ENCODE results near the gene CYP2A6. TPM values are rescaled to one million over a fixed set of nuclear protein-coding genes. Genes with fewer than 3 reads are reported as not detected.

The CYP2A6 gene
- polyA plus RNA-seq, 1 experiment, result not detected

- Histone ChIP-seq H3K4me3 (ENCODE audit: low read depth, low read length) (peak overlapping the region; percentile 35), H3K27ac (ENCODE audit: low read depth, low read length) (peak overlapping the region; percentile 39), H3K27me3 (ENCODE audit: control insufficient read depth, insufficient read depth, low read length) (no peaks in the 10 kb centered on the region), H3K9me3 (ENCODE audit: control insufficient read depth, insufficient read depth, low read length) (peaks cover 7% of the 10 kb centered on the region; the same call in 1 of the 2 replicates)
- ChIA-PET POLR2A (interaction anchor here (0.6 to 1.6 kb wide), 6 partner anchors 8 to 168 kb away, joined by 3 to 8 read pairs (median 4); partner anchors contain the start of gene EGLN2), CTCF (interaction anchor here (0.6 to 1.6 kb wide), 18 partner anchors 10 to 192 kb away, joined by 3 to 15 read pairs (median 4); no protein-coding TSS in a partner anchor)
- DNase-seq (ENCODE audit: low read depth, low spot score), result peak; percentile 77
- TF ChIP-seq CTCF (IDR thresholded peaks at IDR 0.05; ENCODE audit: low read depth, low read length), result peak; percentile 94
Measured at GRCh38 chr19:40806423-40807146, 43.7 kb downstream of the CYP2A6 start.

GRCh38 chr19:40805258-40805868 is 44.9 kb downstream of the CYP2A6 start:
- TF ChIP-seq CTCF (IDR thresholded peaks at IDR 0.05; ENCODE audit: low read depth, low read length), result no peak
- ChIA-PET POLR2A (interaction anchor here (0.7 to 1.6 kb wide), 2 partner anchors 28 kb away, joined by 3 to 5 read pairs; no protein-coding TSS in a partner anchor), CTCF (interaction anchor here (0.7 to 1.4 kb wide), 4 partner anchors 11 to 171 kb away, joined by 3 to 4 read pairs (median 4); partner anchors contain the start of gene MIA)
- Histone ChIP-seq H3K4me3 (ENCODE audit: low read depth, low read length) (no peak overlapping the region), H3K9me3 (ENCODE audit: control insufficient read depth, insufficient read depth, low read length) (peaks cover 7% of the 10 kb centered on the region; the same call in 1 of the 2 replicates), H3K27me3 (ENCODE audit: control insufficient read depth, insufficient read depth, low read length) (no peaks in the 10 kb centered on the region), H3K27ac (ENCODE audit: low read depth, low read length) (no peak overlapping the region)
- DNase-seq (ENCODE audit: low read depth, low spot score), result no peak

- no peak overlapping the region for H3K4me3 ChIP-seq (ENCODE audit: low read depth, low read length)
Measured at GRCh38 chr19:40804783-40805242, 45.4 kb downstream of the CYP2A6 start.

GRCh38 chr19:40803857-40804782 is 46.1 kb downstream of the CYP2A6 start:
- POLR2A ChIA-PET, result no interaction called here
- Histone ChIP-seq H3K4me3 (ENCODE audit: low read depth, low read length) (no peak overlapping the region), H3K27ac (ENCODE audit: low read depth, low read length) (peak overlapping the region; percentile 11), H3K9me3 (ENCODE audit: control insufficient read depth, insufficient read depth, low read length) (no peaks in the 10 kb centered on the region; the same call in 1 of the 2 replicates), H3K27me3 (ENCODE audit: control insufficient read depth, insufficient read depth, low read length) (no peaks in the 10 kb centered on the region)
- CTCF ChIA-PET, result interaction anchor here (0.7 kb wide), 1 partner anchor 170 kb away, joined by 3 read pairs; no protein-coding TSS in a partner anchor
- TF ChIP-seq CTCF (IDR thresholded peaks at IDR 0.05; ENCODE audit: low read depth, low read length), result no peak
- DNase-seq (ENCODE audit: low read depth, low spot score), result no peak

More at GRCh38 chr19:40804783-40805242, 45.4 kb downstream of the CYP2A6 start:
- Histone ChIP-seq H3K27me3 (ENCODE audit: control insufficient read depth, insufficient read depth, low read length) (no peaks in the 10 kb centered on the region), H3K27ac (ENCODE audit: low read depth, low read length) (no peak overlapping the region), H3K9me3 (ENCODE audit: control insufficient read depth, insufficient read depth, low read length) (peaks cover 6% of the 10 kb centered on the region; the same call in 1 of the 2 replicates)
- CTCF ChIA-PET, result interaction anchor here (0.7 to 1.0 kb wide), 3 partner anchors 12 to 170 kb away, joined by 3 to 4 read pairs (median 4); partner anchors contain the start of gene MIA
- 0 out of 2 replicates have a peak, but pooled peaks have one; percentile 9 for TF ChIP-seq CTCF (IDR thresholded peaks at IDR 0.05; ENCODE audit: low read depth, low read length)
- POLR2A ChIA-PET, result no interaction called here
- DNase-seq (ENCODE audit: low read depth, low spot score), result no peak

Measured in AG04450 (cell line).